Stimulated activated naive B cell treated with anti-CD40 and anti-IgM and Interleukin-4, amounts not matched to agents 10 μg/mL and 1 μg/mL and 100 μg/mL, for 72 hours (primary cell): ENCODE measurements around the gene OR14A16.

Experiments used
- ATAC-seq, 2 donors: fragments of 150-1000 bp; cut with Tn5 transposase; replicated peaks; 2 replicates each; pipeline ENCODE4 v1.10.0; 2021; ENCODE audit warnings: moderate library complexity in 1 of 2
- DNase-seq: peaks from one replicate; pipeline ENCODE4 v3.0.0; 2021
- H3K27ac Mint-ChIP-seq: one replicate; pipeline ENCODE4 v1.8.0; 2022; ENCODE audit warnings: mild to moderate bottlenecking, mixed read lengths
- H3K27me3 Mint-ChIP-seq, 2 donors: one replicate each; pipeline ENCODE4 v1.8.0; 2022; ENCODE audit warnings: mixed read lengths in 2 of 2
- H3K36me3 Mint-ChIP-seq, 2 donors: one replicate each; pipeline ENCODE4 v1.8.0; 2022; ENCODE audit warnings: mixed read lengths in 2 of 2, mild to moderate bottlenecking in 1 of 2
- H3K4me1 Mint-ChIP-seq, 2 donors: one replicate each; pipeline ENCODE4 v1.8.0; 2022; ENCODE audit warnings: mixed read lengths in 2 of 2, mild to moderate bottlenecking in 1 of 2
- H3K4me3 Mint-ChIP-seq, 2 donors: one replicate each; pipeline ENCODE4 v1.8.0; 2022; ENCODE audit warnings: mild to moderate bottlenecking in 2 of 2, mixed read lengths in 2 of 2, moderate library complexity in 1 of 2
- H3K9me3 Mint-ChIP-seq, 2 donors: one replicate each; pipeline ENCODE4 v1.8.0; 2022; ENCODE audit warnings: mixed read lengths in 2 of 2, mild to moderate bottlenecking in 1 of 2

The OR14A16 gene

GRCh38 chr1:247824023-247824422 is at the start of gene OR14A16:
Gene OR14A16, minus strand, starts transcription at chr1:247824119. Its CDS starts 8,390 bp downstream, at chr1:247815729.
- H3K4me1 Mint-ChIP-seq, result no peaks in the 10 kb centered on the region
- DNase-seq, result no peak
- no peak for ATAC-seq
- H3K9me3 Mint-ChIP-seq, result no peaks in the 10 kb centered on the region
- no peaks in the 10 kb centered on the region for H3K36me3 Mint-ChIP-seq
- no peak within 1 kb of the TSS for H3K27ac Mint-ChIP-seq
- no peak within 1 kb of the TSS for H3K4me3 Mint-ChIP-seq
- H3K27me3 Mint-ChIP-seq, result no peaks in the 10 kb centered on the region

- H3K4me3 Mint-ChIP-seq, result no peak overlapping the region
- H3K27me3 Mint-ChIP-seq, result peaks cover 0 to 7% of the 10 kb centered on the region in 2 donors
- H3K36me3 Mint-ChIP-seq, result peaks cover 2 to 12% of the 10 kb centered on the region in 2 donors
- no peak for ATAC-seq
- no peaks in the 10 kb centered on the region for H3K4me1 Mint-ChIP-seq
- H3K27ac Mint-ChIP-seq, result no peak overlapping the region
- no peak for DNase-seq
- peaks cover 0 to 2% of the 10 kb centered on the region in 2 donors for H3K9me3 Mint-ChIP-seq
These were observed 41.5 kb upstream of the OR14A16 start for GRCh38 chr1:247865416-247865815.

GRCh38 chr1:247864644-247865043 is 40.7 kb upstream of the OR14A16 start:
- Mint-ChIP-seq H3K9me3 (peaks cover 0 to under 1% of the 10 kb centered on the region in 2 donors), H3K4me3 (no peak overlapping the region), H3K4me1 (no peaks in the 10 kb centered on the region), H3K27ac (no peak overlapping the region), H3K27me3 (peaks cover 0 to 7% of the 10 kb centered on the region in 2 donors), H3K36me3 (peaks cover 2 to 10% of the 10 kb centered on the region in 2 donors)
- ATAC-seq, result no peak
- no peak for DNase-seq

GRCh38 chr1:247862756-247863155 is 38.8 kb upstream of the OR14A16 start:
- no peak overlapping the region for H3K4me3 Mint-ChIP-seq
- H3K36me3 Mint-ChIP-seq, result peaks cover 2 to 3% of the 10 kb centered on the region in 2 donors
- no peak overlapping the region for H3K27ac Mint-ChIP-seq
- ATAC-seq (no peak), DNase-seq (no peak)
- H3K27me3 Mint-ChIP-seq, result peaks cover 0 to 12% of the 10 kb centered on the region in 2 donors
- peaks cover 5% of the 10 kb centered on the region in 2 donors for H3K4me1 Mint-ChIP-seq
- H3K9me3 Mint-ChIP-seq, result no peaks in the 10 kb centered on the region

- peak overlapping the region; percentile 76 for H3K27ac Mint-ChIP-seq
- ATAC-seq (peak; percentile 2 to 7), DNase-seq (no peak)
- H3K9me3 Mint-ChIP-seq, result peaks cover 0 to 1% of the 10 kb centered on the region in 2 donors
- peak overlapping the region; percentile 79 to 83 for H3K4me3 Mint-ChIP-seq
- H3K36me3 Mint-ChIP-seq, result peaks cover 0 to 1% of the 10 kb centered on the region in 2 donors
- peaks cover 11 to 15% of the 10 kb centered on the region in 2 donors for H3K4me1 Mint-ChIP-seq
- H3K27me3 Mint-ChIP-seq, result peaks cover 5 to 33% of the 10 kb centered on the region in 2 donors
These were observed 34.2 kb upstream of the OR14A16 start for GRCh38 chr1:247857985-247858619.

GRCh38 chr1:247857069-247857984 is 33.4 kb upstream of the OR14A16 start, which contains the start of gene TRIM58:
Gene TRIM58, plus strand, starts transcription at chr1:247857187. Its CDS starts 60 bp downstream, at chr1:247857247.
- peak within 1 kb of the TSS; percentile 86 for H3K27ac Mint-ChIP-seq
- peak within 1 kb of the TSS; percentile 83 to 89 for H3K4me3 Mint-ChIP-seq
- peak; percentile 56 for DNase-seq
- H3K4me1 Mint-ChIP-seq, result peaks cover 16 to 22% of the 10 kb centered on the region in 2 donors
- peaks cover 5 to 33% of the 10 kb centered on the region in 2 donors for H3K27me3 Mint-ChIP-seq
- peak; percentile 88 to 89 for ATAC-seq
- H3K36me3 Mint-ChIP-seq, result peaks cover 0 to 1% of the 10 kb centered on the region in 2 donors
- H3K9me3 Mint-ChIP-seq, result peaks cover 0 to 3% of the 10 kb centered on the region in 2 donors

- H3K36me3 Mint-ChIP-seq, result peaks cover 0 to 1% of the 10 kb centered on the region in 2 donors
- DNase-seq (no peak), ATAC-seq (no peak)
- H3K4me3 Mint-ChIP-seq, result peak overlapping the region; percentile 83 to 89
- peaks cover 0 to 7% of the 10 kb centered on the region in 2 donors for H3K9me3 Mint-ChIP-seq
- H3K4me1 Mint-ChIP-seq, result peaks cover 19 to 24% of the 10 kb centered on the region in 2 donors
- H3K27me3 Mint-ChIP-seq, result peaks cover 8 to 36% of the 10 kb centered on the region in 2 donors
- H3K27ac Mint-ChIP-seq, result no peak overlapping the region
These were observed 32.0 kb upstream of the OR14A16 start for GRCh38 chr1:247855911-247856310.

- H3K4me1 Mint-ChIP-seq, result peaks cover 19 to 24% of the 10 kb centered on the region in 2 donors
- peaks cover 0 to 1% of the 10 kb centered on the region in 2 donors for H3K36me3 Mint-ChIP-seq
- no peak for DNase-seq
- H3K4me3 Mint-ChIP-seq, result no peak overlapping the region
- peaks cover 0 to 7% of the 10 kb centered on the region in 2 donors for H3K9me3 Mint-ChIP-seq
- no peak for ATAC-seq
- no peak overlapping the region for H3K27ac Mint-ChIP-seq
- H3K27me3 Mint-ChIP-seq, result peaks cover 8 to 34% of the 10 kb centered on the region in 2 donors
These were observed 31.1 kb upstream of the OR14A16 start for GRCh38 chr1:247854899-247855545.

- Mint-ChIP-seq H3K4me1 (peaks cover 10% of the 10 kb centered on the region in 2 donors), H3K27ac (no peak overlapping the region), H3K27me3 (peaks cover 3 to 8% of the 10 kb centered on the region in 2 donors), H3K36me3 (no peaks in the 10 kb centered on the region), H3K4me3 (no peak overlapping the region), H3K9me3 (peaks cover 0 to 7% of the 10 kb centered on the region in 2 donors)
- DNase-seq, result no peak
- ATAC-seq, result no peak
These were observed 25.7 kb upstream of the OR14A16 start for GRCh38 chr1:247849616-247850015.

- no peaks in the 10 kb centered on the region for H3K36me3 Mint-ChIP-seq
- ATAC-seq (no peak), DNase-seq (no peak)
- peaks cover 3 to 8% of the 10 kb centered on the region in 2 donors for H3K27me3 Mint-ChIP-seq
- peaks cover 10% of the 10 kb centered on the region in 2 donors for H3K4me1 Mint-ChIP-seq
- no peak overlapping the region for H3K27ac Mint-ChIP-seq
- H3K9me3 Mint-ChIP-seq, result peaks cover 0 to 7% of the 10 kb centered on the region in 2 donors
- H3K4me3 Mint-ChIP-seq, result no peak overlapping the region
These were observed 24.4 kb upstream of the OR14A16 start for GRCh38 chr1:247848346-247848745.

- no peak overlapping the region for H3K4me3 Mint-ChIP-seq
- no peak for ATAC-seq
- no peaks in the 10 kb centered on the region for H3K9me3 Mint-ChIP-seq
- no peaks in the 10 kb centered on the region for H3K27me3 Mint-ChIP-seq
- no peaks in the 10 kb centered on the region for H3K36me3 Mint-ChIP-seq
- H3K4me1 Mint-ChIP-seq, result peaks cover 3 to 6% of the 10 kb centered on the region in 2 donors
- H3K27ac Mint-ChIP-seq, result no peak overlapping the region
- no peak for DNase-seq
These were observed 21.7 kb upstream of the OR14A16 start for GRCh38 chr1:247845693-247846017.

GRCh38 chr1:247845011-247845692 is 21.2 kb upstream of the OR14A16 start:
- no peak for ATAC-seq
- Mint-ChIP-seq H3K27ac (no peak overlapping the region), H3K4me3 (no peak overlapping the region), H3K4me1 (peaks cover 3 to 7% of the 10 kb centered on the region in 2 donors), H3K36me3 (no peaks in the 10 kb centered on the region), H3K27me3 (no peaks in the 10 kb centered on the region), H3K9me3 (no peaks in the 10 kb centered on the region)
- no peak for DNase-seq

GRCh38 chr1:247843411-247843810 is 19.5 kb upstream of the OR14A16 start:
- Mint-ChIP-seq H3K4me1 (peaks cover 3 to 7% of the 10 kb centered on the region in 2 donors), H3K9me3 (no peaks in the 10 kb centered on the region), H3K27me3 (no peaks in the 10 kb centered on the region), H3K27ac (no peak overlapping the region), H3K36me3 (no peaks in the 10 kb centered on the region), H3K4me3 (no peak overlapping the region)
- no peak for DNase-seq
- no peak for ATAC-seq

- no peaks in the 10 kb centered on the region for H3K27me3 Mint-ChIP-seq
- no peaks in the 10 kb centered on the region for H3K36me3 Mint-ChIP-seq
- no peak within 1 kb of the TSS for H3K4me3 Mint-ChIP-seq
- DNase-seq (no peak), ATAC-seq (no peak)
- no peak within 1 kb of the TSS for H3K27ac Mint-ChIP-seq
- H3K9me3 Mint-ChIP-seq, result no peaks in the 10 kb centered on the region
- H3K4me1 Mint-ChIP-seq, result peaks cover 3 to 7% of the 10 kb centered on the region in 2 donors
These were observed 17.9 kb upstream of the OR14A16 start, which contains the start of gene OR11L1 for GRCh38 chr1:247841796-247842195. Gene OR11L1, minus strand, starts transcription at chr1:247841896. Its CDS starts 0 bp downstream, at chr1:247841896.
